ENCODE data around the gene PNKP.
A peak's percentile ranks its signal among the peaks of the same experiment; 100 is the strongest.

PNKP gene

DNA sequence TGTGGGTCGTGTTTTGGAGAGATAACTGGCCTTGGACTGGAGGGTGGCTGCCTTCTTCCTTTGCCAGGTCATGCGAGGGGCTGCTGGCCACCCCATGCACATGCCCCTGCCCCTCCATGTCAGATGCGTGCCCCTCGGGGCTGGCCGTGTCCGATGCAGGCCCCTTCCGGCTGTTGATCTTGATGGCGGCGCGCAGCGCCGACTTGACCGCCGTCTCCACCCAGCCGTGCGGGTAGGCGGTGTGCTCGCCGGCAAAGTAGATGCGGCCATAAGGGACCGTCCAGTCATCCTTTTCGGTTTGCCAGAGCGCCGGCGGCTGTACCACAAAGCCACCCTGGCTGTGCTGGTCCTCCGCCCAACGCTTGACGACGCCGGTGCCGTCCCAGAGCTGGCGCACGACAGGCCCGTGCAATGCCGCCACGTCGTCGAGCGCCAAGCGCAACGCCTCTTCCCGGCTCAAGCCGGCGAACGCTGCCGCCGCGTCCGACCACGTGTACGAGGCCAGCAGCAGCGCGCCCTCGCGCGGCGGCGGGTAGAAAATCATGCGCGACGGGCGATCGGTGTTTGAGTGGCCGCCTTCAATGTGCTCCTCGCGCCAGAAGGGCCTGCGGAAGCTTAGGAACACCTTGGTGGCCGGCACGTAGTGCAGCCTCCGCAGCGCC, 22.4 kb upstream of the PNKP start:
- peak; percentile 74 to 88 (median 83) for DNase-seq

DNA sequence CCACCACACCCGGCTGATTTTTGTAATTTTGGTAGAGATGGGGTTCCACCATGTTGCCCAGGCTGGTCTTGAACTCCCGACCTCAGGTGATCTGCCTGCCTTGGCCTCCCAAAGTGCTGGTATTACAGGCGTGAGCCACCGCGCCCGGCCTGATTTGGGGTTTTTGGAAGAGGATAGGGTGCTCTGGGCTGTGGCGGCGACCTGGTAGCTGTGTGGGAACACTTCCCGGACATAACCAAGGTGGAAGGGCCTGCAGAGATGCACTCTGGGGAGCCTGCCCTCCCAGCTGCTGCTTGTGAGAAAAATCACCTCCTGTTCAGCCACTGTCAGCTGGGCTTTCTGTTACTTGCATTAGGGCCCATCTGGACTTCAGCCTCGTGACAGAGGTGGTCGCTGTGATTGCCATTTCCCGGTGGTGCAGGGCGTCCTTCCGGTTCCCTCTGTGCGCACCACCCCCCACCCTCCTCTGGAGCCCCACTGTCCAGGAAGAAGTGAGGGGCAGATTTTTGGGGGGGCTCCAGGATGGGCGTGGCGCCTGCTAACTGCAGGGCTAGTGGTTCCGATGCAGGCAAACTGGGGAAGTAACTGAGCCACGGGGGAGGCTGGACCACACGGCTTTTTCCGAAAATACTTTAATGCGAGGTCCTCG, 21.8 kb upstream of the PNKP start:
- no peak for DNase-seq

DNA sequence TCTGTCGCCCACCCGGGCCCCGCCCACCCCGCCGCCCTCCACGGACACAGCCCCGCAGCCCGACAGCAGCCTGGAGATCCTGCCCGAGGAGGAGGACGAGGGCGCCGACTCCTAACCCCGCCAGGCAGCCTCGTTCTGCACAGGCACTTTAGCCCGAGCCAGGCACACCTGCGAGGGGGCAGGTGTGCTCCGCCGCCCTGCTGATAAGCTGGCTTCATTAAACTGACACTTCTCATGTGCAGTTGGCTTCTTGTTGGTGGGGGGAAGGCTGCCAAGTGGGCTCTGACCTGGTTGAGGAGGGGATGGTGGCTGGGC, 21.1 kb upstream of the PNKP start:
- DNase-seq: no peak

DNA sequence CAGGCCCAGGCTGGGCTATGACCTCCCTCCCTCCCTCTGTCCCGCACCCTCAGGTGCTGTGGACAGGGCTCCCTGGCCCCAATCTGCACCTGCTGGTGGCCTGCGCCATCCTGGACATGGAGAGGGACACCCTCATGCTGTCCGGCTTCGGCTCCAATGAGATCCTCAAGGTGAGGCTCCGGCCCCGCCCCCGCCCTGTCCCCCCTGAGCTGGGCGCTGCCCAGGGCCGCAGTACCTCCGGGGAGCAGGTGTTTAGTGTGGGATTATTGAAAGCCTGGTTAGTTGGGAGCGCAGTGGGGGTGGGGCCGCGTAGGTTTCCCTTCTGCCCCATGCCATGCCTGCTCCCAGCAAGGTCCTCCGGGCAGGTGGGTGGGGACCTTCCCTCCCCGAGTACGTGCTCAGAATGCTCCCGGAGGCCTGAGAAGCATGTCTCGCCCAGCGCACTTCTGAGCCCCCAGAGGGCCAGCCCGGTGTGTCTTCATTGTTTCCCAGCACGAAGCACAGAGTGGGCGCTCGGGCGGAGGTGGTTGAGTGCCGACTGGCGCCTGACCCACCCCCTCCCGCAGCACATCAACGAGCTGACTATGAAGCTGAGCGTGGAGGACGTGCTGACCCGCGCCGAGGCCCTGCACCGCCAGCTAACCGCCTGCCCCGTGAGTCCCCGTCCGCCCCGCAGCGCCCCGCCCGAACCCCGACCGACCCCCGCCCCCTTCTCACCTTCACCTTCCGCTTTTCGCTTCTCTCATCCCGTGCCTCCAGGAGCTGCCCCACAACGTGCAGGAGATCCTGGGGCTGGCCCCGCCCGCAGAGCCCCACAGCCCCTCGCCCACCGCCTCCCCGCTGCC, 20.5 kb upstream of the PNKP start:
- DNase-seq: peak in 1 of 3 donors; percentile 52

DNA sequence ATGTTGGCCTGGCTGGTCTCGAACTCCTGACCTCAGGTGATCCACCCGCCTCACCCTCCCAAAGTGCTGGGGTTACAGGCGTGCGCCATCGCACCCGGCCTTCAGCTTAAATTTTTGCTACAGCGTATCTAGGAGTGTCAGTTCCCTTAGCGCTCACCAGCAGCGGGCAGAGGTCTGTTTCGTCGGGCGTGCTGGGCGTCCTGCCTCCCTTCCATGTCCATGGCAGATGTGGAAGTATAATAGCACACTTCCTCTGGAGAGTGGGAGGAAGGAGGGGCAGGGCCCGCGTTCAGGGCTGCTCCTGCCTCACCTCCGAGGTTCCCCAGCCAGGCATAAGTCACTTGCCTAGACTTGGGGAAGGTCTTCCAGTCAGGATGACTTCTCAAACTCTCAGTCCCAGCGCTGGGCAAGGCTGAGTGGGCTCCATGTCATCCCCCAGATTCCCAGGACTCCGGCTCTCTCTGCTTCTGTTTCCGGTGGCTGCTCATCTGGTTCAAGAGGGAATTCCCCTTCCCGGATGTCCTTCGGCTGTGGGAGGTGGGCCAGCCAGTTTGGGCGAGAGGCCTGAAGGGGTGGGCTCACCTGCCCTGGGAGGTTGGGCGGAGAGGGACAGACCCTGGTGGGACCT, 19.8 kb upstream of the PNKP start:
- no peak for DNase-seq

DNA sequence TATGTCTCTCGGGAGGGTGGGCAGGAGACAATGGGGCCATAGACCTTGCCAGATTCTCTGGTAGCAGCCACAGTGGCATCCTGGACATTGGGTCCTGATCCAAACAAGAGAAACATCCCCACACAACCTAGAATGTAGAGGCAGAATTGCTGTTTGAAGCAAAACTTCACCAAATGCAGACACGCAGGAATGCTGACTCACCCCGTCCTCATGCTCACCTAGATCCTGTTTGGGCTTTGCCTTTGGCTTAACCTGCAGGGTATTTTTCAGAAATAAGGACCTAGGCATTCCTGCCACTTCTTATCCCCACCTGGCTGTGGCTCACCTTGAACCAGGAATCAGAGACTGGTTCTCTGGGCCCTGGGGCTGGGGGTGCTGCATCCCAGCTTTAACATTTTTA, 17.4 kb upstream of the PNKP start:
- DNase-seq: no peak

DNA sequence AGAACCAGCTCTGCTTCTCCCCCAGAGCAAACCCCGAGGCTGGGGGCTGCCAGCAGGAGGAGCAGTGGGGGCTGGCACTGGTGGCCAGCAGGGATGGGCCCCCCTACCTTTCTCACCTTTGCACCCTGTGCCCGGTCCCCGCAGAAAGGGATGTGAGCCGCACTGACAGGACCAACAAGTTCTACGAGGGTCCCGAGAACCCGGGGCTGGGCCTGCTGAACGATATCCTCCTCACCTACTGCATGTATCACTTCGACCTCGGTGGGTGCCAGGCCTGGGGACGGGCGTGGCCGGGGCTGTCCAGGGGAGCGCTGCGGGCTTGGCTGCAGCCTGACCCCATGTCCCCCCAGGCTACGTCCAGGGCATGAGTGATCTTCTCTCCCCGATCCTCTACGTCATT, 16.7 kb upstream of the PNKP start:
- no peak for DNase-seq

DNA sequence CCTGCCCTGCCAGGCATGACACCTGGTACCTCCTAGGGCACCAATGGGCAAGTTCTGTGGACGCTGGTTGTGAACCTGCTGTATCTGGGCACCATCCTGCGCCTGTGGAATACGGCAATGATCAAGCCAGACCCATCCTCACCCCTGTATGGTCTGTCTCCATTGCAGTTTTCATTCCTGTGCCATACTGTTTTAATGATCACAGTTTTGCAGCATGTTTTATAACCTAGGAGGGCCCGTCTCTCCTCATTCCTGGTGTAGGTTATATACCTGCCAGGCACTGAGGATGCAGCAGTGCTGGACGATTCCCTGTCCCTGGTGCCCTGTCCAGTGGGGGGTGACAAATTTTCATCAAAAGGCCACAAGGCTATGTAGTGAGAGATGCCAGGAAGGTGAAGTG, 15.7 kb upstream of the PNKP start:
- no peak for DNase-seq

DNA sequence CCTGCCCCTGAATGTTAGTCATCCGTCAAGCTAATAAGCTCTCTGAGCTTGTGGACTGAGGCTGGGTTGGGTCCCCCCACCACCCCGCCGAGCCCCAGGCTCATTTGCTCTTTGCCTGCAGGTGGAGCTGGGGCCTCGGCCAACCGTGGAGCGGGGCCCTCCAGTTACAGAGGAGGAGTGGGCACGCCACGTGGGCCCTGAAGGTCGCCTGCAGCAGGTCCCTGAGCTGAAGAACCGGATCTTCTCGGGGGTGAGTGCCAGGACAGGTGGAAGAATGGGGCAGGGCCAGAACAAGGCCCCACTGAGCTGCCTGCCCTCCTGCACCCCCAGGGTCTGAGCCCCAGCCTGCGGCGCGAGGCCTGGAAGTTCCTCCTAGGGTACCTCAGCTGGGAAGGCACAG, 15.3 kb upstream of the PNKP start:
- no peak for DNase-seq

DNA sequence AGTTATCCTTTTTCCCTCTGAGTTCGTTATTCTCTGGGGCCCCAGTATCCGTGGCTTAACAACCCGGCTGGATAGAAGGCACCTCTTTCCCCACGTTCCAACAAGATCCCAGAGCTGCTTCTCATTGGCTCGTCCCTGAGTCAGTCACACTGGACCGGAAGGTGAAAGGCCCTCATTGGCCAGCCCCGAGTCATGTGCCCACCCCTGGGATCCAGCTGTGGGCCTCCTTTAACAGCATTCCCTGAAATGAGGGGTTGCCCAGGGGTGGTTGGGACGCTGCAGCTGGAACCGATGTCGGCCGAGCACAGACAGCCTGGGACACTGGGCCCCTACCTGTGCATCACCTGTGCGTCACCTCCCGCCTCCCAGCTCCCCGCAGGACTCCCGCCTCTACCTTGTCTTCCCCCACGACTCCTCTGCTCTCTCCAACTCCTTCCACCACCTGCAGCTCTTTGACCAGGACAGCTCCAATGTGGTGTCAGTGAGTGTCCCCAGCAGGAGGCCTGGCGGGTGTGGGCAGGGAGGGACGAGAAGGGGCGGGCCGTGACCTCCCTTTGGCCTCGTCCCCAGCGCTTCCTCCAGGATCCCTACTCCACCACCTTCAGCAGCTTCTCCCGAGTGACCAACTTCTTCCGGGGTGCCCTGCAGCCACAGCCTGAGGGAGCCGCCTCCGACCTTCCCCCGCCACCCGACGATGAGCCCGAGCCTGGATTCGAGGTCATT, 14.5 kb upstream of the PNKP start:
- peak in 2 of 3 donors; percentile 33 to 51 for DNase-seq

DNA sequence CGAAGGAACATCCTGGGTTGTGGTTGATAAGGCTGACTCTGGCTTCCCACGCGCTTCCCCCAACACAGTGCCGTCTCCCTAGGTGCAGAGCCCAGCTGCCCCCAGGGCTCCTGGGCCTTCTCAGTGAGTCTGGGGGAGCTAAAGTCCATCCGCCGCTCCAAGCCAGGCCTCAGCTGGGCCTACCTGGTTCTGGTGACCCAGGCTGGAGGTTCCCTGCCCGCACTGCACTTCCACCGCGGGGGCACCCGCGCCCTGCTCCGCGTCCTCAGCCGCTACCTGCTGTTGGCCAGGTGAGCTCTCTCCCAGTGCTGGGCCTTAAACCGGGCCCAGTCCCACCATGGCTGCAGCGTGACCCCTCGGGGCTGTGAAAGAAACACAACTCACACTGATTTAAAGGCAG, 13.8 kb upstream of the PNKP start:
- DNase-seq: no peak

DNA sequence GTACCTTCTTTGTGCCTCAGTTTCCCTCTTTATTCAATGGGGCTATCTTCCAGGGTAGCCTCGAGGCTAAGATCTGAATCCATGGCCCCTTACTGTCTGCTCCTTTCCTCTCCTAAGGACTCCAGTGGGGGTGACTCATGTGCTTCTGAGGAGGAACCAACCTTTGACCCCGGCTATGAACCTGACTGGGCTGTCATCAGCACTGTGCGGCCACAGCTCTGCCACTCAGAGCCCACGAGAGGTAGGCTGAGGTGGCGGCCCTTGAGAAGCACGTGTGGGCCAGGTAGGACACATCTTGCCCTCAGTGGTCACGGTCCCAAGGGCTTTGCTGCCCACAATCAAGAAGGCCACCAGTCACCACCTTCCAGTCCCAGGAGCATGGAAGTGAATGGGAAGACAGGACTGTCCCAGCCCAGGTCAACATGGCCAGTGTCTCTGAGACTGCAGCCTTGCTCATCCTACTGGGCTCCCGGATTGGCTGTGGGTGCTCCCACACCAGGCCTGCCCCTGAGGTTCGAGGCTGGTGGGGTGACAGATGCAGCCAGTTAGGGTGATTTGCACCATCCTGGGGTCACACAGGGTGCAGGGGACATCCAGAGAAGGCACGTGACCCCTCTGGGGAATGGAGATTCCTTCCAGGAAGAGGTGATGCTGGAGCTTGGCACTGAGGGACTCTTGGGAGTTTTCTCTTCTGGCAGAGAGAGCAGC, 12.9 kb upstream of the PNKP start:
- DNase-seq: peak in 1 of 3 donors; percentile 38

DNA sequence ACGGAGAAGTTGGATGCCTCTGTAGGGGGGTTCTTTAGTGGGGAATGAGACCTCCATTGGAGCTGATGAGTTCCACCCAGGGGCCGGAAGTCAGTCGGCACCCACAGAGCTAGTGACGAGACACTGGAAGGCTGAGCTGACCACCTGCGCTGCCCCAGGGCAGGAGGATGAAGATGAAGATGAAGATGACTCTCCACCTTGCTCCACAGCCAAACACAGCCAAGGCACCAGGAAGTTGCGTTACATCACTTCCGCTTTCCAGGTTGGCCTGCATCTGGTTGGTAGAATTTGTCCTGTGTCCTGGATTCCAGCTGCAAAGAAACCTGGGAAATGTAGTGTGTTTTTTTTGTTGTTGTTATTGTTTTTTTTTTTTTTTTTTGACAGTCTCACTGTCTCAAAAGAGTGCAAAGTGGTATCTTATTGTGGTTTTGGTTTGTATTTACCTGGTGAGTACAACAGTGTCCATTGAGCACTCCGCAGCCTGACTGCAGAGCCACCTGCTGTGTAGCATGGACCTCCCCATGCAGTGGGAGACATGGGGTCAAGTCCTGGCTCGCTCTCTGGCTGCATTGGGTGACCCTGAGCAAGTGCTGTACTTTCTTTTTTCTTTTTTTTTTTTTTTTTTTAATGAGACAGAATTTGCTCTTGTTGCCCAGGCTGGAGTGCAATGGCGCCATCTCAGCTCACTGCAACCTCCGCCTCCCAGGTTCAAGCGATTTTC, 12.0 kb upstream of the PNKP start:
- DNase-seq: peak in 2 of 3 donors; percentile 47 to 54

DNA sequence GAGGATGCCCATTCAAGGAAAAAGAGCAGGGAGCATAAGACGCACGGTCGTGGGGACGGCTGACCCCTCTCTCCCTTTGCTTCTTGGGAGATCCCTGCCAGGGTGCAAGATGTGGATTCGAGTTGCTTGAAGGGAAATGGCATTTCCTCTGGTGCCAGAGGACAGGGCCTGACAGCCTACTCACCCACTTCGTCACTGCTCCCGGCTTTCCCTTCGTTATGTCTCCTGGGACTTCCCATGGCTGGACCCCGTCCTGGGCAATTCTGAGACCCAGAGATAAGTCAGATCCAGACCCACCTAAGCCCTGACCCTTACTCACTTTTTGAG, 11.3 kb upstream of the PNKP start:
- no peak for DNase-seq

DNA sequence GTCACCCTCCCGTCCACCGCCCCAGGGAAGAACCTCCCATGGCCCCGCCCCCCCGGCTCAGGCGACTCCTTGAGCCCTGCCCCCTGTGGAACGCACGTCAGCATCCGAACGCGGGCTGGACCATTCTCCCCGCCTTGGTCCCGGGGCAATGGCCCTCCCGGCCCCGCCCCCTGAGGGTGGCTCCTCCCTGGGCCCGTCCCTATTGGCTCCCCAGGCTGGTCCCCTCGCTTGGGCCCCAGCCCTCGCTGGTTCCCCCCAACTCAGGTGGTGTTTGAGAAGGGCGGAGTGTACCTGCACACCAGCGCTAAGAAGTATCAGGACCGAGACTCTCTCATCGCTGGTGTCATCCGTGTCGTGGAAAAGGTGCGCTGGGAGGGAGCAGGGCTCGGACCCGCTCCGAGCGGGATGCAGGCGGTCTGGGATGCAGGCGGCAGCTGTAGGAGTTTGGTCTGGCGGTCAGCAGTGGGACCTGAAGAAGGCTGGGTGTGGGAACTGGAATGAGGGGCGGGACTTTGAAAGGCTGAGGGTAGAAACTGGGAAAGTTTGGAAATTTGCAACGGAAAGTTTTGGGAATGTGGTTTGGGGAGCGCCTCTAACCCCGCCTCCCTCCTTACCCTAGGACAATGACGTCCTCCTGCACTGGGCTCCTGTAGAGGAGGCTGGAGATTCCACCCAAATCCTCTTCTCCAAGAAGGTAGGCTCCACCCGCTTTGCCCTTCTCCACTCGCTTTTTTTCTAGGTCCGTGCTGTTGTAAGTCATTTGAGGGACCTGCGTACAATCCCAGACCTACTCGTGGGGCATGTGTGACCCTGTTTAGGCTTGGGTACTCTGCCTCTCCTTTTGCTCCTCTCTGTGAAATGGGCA, 10.7 kb upstream of the PNKP start:
- peak; percentile 98 to 100 (median 99) for DNase-seq

DNA sequence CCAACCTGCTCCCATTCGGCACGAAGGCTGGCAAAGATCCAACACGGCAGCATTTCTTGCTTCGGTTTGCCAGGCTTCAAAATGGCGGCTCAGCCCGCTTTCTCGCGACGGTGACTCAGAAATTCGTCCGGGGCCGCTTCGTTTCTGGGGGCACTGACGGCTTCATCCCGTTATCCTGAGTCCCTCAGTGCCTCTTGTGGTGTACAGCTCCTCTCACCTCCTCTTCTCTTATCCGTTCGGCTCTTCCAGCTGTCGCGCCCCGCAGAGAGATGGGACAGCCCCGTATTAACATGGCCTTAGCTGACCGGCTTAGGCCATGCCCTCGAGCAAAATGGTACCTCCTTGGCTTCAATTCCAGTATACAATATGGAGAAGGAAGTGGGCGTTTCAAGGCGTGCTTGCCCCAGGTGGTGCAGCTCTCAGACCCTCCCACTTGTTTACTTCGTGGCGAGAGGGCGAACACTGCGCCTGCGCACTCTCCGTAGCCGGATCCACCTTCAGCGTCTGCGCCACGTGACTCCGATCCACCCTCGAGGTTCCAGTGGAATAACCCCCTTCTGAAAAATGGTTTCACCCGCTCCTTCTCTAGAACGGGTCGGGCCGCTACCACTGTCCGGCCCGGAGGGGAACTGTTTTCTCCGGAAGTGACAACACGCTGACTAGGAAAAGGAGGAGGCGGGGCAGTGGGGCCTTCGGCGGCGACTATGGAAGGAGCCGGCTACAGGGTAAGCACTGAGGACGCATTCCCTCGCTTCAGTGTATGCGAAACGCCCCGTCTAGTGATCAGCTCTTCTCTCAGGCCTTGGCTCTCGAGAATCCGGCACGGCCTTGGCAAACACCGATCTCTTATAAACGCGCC, 9.9 kb upstream of the PNKP start, which contains the start of the genes AKT1S1 and TBC1D17:
TSS of gene AKT1S1 (minus strand) at position 336 of the 859 bp plus-strand sequence. CDS start 4,060 bp downstream, outside the sequence.
TSS of gene TBC1D17 (plus strand) at position 683 of the 859 bp plus-strand sequence. CDS start at position 705, 22 bp downstream.
- DNase-seq: peak; percentile 99 to 100 (median 100)

DNA sequence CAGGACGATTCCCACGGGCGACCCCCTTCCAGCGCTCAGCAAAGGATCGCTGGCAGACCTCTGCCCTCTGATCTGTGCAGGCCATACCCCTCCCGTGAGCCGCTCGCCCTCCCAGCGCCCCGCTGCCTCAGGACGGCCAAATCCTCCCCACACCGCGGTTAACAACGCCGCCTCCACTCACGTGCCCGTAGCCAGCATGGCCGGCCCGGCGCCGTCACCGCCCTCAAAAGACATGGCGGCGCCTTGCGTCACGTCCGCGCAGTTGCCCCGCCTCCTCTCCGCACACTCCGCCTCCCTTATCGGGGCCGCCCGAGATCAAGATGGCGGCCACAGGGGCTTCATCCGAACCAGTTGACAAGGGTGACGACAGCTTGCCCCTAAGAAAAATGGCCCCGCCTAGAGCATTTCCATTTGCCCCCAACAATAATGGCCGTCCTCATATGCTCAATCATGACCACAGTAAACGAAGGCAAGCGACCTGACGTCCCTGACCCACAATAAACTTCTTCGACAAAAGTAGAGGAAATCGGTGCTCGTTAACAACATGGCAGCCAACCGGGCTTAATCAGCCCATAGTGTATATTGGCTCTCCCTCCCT, 9.1 kb upstream of the PNKP start:
- peak; percentile 99 for DNase-seq

DNA sequence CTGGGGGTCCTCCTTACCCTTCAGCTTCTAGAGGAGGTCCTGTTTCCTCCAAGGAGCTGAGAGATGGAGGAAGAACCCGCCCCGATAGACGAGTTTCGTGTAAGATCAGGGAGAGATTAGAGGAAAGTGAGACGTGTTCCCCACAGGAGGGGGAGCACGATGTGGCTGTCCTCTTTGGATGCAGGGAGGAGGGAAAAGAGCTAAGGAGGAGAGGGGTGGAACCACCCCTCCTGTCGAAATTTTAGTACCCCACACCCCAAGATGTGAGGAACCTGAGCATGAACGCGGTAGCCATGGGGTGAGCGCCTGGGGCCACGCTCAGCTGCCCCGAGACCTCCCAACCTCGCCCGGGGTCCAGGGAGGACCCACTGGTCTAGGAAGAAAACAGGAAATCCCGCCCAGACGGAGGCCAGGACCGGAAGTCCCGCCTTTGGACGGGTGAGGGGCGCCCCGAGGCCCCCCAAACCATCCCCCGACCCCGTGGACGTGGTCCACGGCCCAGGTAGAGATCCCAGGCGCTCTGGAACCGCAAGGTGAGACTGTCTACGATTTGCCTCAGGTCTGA, 8.6 kb upstream of the PNKP start:
- peak; percentile 52 to 68 (median 66) for DNase-seq

DNA sequence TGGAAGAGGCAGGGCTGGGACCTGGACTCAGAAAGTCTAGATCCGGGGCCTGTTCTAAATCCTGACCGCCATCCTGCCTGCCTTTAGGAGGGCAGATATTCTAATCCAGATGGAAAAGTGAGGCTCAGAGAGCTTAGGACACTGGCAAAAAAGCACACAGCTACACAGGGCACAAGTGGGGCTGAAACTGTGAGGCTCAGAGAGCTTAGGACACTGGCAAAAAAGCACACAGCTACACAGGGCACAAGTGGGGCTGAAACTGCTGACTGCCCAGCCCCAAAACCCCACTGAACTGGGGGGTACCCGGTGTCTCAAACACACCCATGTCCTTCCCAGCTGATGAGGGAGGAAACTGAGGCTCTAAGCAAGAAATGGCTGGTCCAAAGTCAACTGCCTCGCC, 7.8 kb upstream of the PNKP start:
- DNase-seq: no peak

Measured in suppressor macrophage treated with lipopolysaccharide for 1 hour (primary cell).